ENCODE data around the gene PRR19.

The PRR19 gene

GRCh38 chr19:42343344-42344110 is 41.6 kb downstream of the PRR19 start:
- Mint-ChIP-seq H3K36me3 (ENCODE audit: low read depth) (no peaks in the 10 kb centered on the region), H3K4me3 (no peak overlapping the region), H3K27ac (no peak overlapping the region), H3K4me1 (ENCODE audit: low read depth) (peaks cover 5% of the 10 kb centered on the region), H3K27me3 (ENCODE audit: low read depth) (no peaks in the 10 kb centered on the region), H3K9me3 (no peaks in the 10 kb centered on the region)
- DNase-seq (ENCODE audit: low spot score) = no peak

DNA sequence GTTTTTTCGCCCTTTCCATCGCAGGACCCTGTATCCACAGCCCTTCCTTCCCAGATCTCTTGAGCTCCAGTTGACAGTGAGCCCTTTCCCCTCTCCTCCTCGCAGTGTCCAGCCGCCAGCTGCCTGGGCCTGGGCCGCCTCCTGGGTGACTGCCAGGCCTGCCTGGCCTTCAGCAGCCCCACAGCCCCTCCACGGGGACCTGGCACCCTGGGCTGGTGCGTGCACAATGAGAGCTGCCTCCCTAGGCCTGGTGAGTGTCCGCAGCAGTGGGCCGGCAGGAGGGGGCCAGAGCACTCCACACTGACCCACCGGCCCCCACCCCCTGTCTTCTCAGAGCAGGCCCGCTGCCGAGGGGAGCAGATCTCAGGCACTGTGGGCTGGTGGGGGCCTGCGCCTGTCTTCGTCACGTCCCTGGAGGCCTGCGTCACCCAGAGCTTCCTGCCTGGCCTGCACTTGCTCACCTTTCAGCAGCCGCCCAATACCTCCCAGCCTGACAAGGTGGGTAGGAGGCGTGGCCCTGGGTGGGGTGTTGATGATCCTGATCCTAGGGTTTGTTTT is 42.5 kb downstream of the PRR19 start:
- DNase-seq (ENCODE audit: low spot score) = no peak
- H3K9me3 Mint-ChIP-seq = no peaks in the 10 kb centered on the region
- H3K36me3 Mint-ChIP-seq (ENCODE audit: low read depth) = no peaks in the 10 kb centered on the region
- no peak overlapping the region for H3K4me3 Mint-ChIP-seq
- H3K27me3 Mint-ChIP-seq (ENCODE audit: low read depth) = no peaks in the 10 kb centered on the region
- no peak overlapping the region for H3K27ac Mint-ChIP-seq
- H3K4me1 Mint-ChIP-seq (ENCODE audit: low read depth) = peaks cover under 1% of the 10 kb centered on the region

- DNase-seq (ENCODE audit: low spot score) = no peak
- H3K9me3 Mint-ChIP-seq = no peaks in the 10 kb centered on the region
- no peaks in the 10 kb centered on the region for H3K36me3 Mint-ChIP-seq (ENCODE audit: low read depth)
- H3K4me1 Mint-ChIP-seq (ENCODE audit: low read depth) = no peaks in the 10 kb centered on the region
- H3K27me3 Mint-ChIP-seq (ENCODE audit: low read depth) = no peaks in the 10 kb centered on the region
- H3K4me3 Mint-ChIP-seq = no peak overlapping the region
- H3K27ac Mint-ChIP-seq = no peak overlapping the region
Observed at GRCh38 chr19:42345191-42345812, 43.4 kb downstream of the PRR19 start.

- Mint-ChIP-seq H3K27me3 (ENCODE audit: low read depth) (no peaks in the 10 kb centered on the region), H3K4me1 (ENCODE audit: low read depth) (no peaks in the 10 kb centered on the region), H3K9me3 (no peaks in the 10 kb centered on the region), H3K4me3 (no peak overlapping the region), H3K36me3 (ENCODE audit: low read depth) (no peaks in the 10 kb centered on the region), H3K27ac (no peak overlapping the region)
- DNase-seq (ENCODE audit: low spot score) = no peak
Observed at GRCh38 chr19:42348211-42348610, 46.3 kb downstream of the PRR19 start.

DNA sequence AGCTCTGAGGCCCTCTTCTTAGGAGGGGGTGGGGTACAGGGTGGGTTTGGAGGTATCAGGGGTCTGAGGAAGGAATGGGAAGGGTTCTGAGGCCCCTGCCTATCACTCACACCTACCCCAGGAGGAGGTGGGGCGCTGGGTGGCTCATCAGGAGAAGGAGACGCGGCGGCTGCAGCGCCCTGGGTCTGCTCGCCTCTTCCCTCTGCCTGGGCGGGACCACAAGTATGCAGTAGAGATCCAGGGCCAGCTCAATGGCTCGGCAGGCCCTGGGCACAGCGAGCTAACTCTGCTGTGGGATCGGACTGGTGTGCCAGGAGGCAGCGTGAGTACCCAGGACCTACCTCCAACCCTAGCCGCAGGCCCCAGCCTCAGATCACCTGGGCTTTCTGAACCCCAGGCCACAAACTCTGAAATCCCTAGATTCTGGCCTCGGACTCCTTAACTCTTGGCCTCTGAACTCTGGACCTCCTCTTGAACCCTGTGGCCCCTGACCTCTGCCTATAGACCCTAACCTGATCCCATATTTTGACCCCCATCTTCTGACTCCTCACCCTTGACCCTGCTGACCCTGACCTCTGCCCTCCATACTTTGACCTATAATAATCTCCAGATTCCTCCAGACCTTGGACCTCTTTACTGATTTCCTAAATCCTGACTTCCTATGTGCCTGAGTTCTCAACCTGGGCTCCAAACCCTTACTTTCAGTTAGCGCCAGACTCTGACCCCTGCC is 47.6 kb downstream of the PRR19 start:
- H3K36me3 Mint-ChIP-seq (ENCODE audit: low read depth) = no peaks in the 10 kb centered on the region
- H3K4me3 Mint-ChIP-seq = no peak overlapping the region
- no peak overlapping the region for H3K27ac Mint-ChIP-seq
- H3K27me3 Mint-ChIP-seq (ENCODE audit: low read depth) = no peaks in the 10 kb centered on the region
- no peak for DNase-seq (ENCODE audit: low spot score)
- no peaks in the 10 kb centered on the region for H3K4me1 Mint-ChIP-seq (ENCODE audit: low read depth)
- H3K9me3 Mint-ChIP-seq = no peaks in the 10 kb centered on the region

GRCh38 chr19:42350417-42350816 is 48.5 kb downstream of the PRR19 start:
- no peak for DNase-seq (ENCODE audit: low spot score)
- Mint-ChIP-seq H3K36me3 (ENCODE audit: low read depth) (no peaks in the 10 kb centered on the region), H3K27me3 (ENCODE audit: low read depth) (no peaks in the 10 kb centered on the region), H3K4me1 (ENCODE audit: low read depth) (no peaks in the 10 kb centered on the region), H3K4me3 (no peak overlapping the region), H3K9me3 (no peaks in the 10 kb centered on the region), H3K27ac (no peak overlapping the region)

- DNase-seq (ENCODE audit: low spot score) = no peak
- Mint-ChIP-seq H3K9me3 (no peaks in the 10 kb centered on the region), H3K36me3 (ENCODE audit: low read depth) (no peaks in the 10 kb centered on the region), H3K4me1 (ENCODE audit: low read depth) (no peaks in the 10 kb centered on the region), H3K4me3 (no peak overlapping the region), H3K27me3 (ENCODE audit: low read depth) (no peaks in the 10 kb centered on the region), H3K27ac (no peak overlapping the region)
Observed at GRCh38 chr19:42351079-42351735, 49.3 kb downstream of the PRR19 start.

DNA sequence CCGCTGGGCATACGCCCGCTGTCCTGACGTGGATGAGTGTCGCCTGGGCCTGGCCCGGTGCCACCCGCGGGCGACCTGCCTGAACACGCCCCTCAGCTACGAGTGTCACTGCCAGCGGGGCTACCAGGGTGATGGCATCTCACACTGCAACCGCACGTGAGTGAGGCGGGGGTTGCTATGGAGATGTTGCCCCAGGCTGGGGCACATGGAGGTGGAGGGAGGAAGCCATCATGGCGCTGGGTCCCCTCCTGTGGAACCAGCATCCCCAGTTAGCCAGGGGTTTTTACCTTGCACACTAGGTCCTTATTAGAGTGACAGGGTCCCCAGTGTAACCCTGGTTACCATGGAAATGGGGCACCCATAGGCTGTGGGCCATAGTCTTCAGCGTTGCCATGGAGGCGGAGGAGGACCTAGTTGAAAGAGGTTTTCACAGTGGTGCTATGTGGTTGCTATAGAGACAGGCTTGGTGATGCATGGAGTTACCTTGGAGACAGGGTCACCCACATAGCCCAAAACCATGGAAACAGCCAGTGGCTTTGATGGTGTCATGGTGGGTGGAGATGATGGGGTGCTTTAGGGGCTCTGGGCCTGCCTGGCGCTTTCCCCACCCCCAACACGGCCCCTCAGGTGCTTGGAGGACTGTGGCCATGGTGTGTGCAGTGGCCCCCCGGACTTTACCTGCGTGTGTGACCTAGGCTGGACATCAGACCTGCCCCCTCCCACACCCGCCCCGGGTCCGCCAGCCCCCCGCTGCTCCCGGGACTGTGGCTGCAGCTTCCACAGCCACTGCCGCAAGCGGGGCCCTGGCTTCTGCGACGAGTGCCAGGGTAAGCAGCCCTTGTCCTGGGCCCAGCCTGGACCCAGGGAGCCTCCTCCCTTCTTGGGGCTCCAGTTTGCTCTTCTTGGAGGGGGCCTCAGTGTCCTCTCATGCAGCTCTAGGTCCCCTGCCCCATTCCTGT is 50.6 kb downstream of the PRR19 start:
- H3K4me1 Mint-ChIP-seq (ENCODE audit: low read depth) = no peaks in the 10 kb centered on the region
- no peak overlapping the region for H3K27ac Mint-ChIP-seq
- no peaks in the 10 kb centered on the region for H3K36me3 Mint-ChIP-seq (ENCODE audit: low read depth)
- H3K4me3 Mint-ChIP-seq = no peak overlapping the region
- DNase-seq (ENCODE audit: low spot score) = no peak
- H3K9me3 Mint-ChIP-seq = no peaks in the 10 kb centered on the region
- no peaks in the 10 kb centered on the region for H3K27me3 Mint-ChIP-seq (ENCODE audit: low read depth)

- Mint-ChIP-seq H3K27me3 (ENCODE audit: low read depth) (no peaks in the 10 kb centered on the region), H3K27ac (no peak overlapping the region), H3K4me3 (no peak overlapping the region), H3K9me3 (no peaks in the 10 kb centered on the region), H3K4me1 (ENCODE audit: low read depth) (no peaks in the 10 kb centered on the region), H3K36me3 (ENCODE audit: low read depth) (no peaks in the 10 kb centered on the region)
- DNase-seq (ENCODE audit: low spot score) = no peak
Observed at GRCh38 chr19:42353341-42354015, 51.5 kb downstream of the PRR19 start.

DNA sequence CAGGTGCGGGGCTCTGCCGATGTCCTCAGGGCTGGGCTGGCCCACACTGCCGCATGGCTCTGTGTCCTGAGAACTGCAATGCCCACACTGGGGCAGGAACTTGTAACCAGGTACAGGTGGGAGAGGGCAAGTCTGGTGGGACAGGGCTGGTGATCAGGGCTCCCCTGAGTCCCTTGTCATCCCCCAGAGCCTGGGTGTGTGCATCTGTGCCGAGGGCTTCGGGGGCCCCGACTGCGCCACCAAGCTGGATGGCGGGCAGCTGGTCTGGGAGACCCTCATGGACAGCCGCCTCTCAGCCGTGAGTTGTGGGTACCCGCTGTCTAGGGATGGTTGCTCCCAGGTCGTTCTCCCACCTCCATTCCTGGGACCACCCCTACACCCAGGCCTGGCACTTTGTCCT is 54.0 kb downstream of the PRR19 start:
- no peaks in the 10 kb centered on the region for H3K36me3 Mint-ChIP-seq (ENCODE audit: low read depth)
- DNase-seq (ENCODE audit: low spot score) = no peak
- no peak overlapping the region for H3K27ac Mint-ChIP-seq
- H3K27me3 Mint-ChIP-seq (ENCODE audit: low read depth) = no peaks in the 10 kb centered on the region
- H3K4me1 Mint-ChIP-seq (ENCODE audit: low read depth) = no peaks in the 10 kb centered on the region
- no peaks in the 10 kb centered on the region for H3K9me3 Mint-ChIP-seq
- no peak overlapping the region for H3K4me3 Mint-ChIP-seq

GRCh38 chr19:42356686-42357085 is 54.8 kb downstream of the PRR19 start:
- no peak for DNase-seq (ENCODE audit: low spot score)
- H3K4me1 Mint-ChIP-seq (ENCODE audit: low read depth) = no peaks in the 10 kb centered on the region
- H3K27me3 Mint-ChIP-seq (ENCODE audit: low read depth) = no peaks in the 10 kb centered on the region
- H3K9me3 Mint-ChIP-seq = no peaks in the 10 kb centered on the region
- H3K36me3 Mint-ChIP-seq (ENCODE audit: low read depth) = no peaks in the 10 kb centered on the region
- H3K4me3 Mint-ChIP-seq = no peak overlapping the region
- no peak overlapping the region for H3K27ac Mint-ChIP-seq

DNA sequence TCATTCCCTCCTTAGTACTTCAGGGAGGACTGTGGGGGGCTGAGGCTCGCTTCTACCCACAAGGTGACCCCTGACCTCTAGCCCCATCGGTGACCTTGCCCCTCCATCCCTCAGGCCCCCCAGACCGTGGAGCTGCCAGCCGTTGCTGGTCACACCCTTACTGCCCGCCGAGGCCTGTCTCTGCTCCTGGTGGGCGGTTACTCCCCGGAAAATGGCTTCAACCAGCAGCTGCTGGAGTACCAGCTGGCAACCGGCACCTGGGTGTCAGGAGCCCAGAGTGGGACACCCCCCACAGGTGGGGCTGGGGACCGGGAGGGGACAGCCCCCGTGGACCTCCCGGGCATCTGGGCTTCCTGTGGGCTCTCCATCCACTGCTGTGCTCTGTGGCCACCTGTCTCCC is 55.4 kb downstream of the PRR19 start:
- no peaks in the 10 kb centered on the region for H3K27me3 Mint-ChIP-seq (ENCODE audit: low read depth)
- H3K4me1 Mint-ChIP-seq (ENCODE audit: low read depth) = no peaks in the 10 kb centered on the region
- H3K4me3 Mint-ChIP-seq = no peak overlapping the region
- H3K27ac Mint-ChIP-seq = no peak overlapping the region
- no peak for DNase-seq (ENCODE audit: low spot score)
- H3K36me3 Mint-ChIP-seq (ENCODE audit: low read depth) = no peaks in the 10 kb centered on the region
- H3K9me3 Mint-ChIP-seq = no peaks in the 10 kb centered on the region
